Loucy (cell line): ENCODE data around the gene INCA1.
A peak's percentile ranks its signal among the peaks of the same experiment; 100 is the strongest.

Experiments
- EZH2phosphoT487 ChIP-seq: fragments of 200-600 bp; IDR thresholded peaks from 2 replicates; pipeline ENCODE4 v1.6.1; 2018; ENCODE audit warnings: antibody characterized with exemption, mild to moderate bottlenecking, moderate library complexity, borderline replicate concordance
- TF ChIP-seq, protein P1 (sequence below): fragments of 200-600 bp; sonication (generic); conservative IDR thresholded peaks from 2 replicates; pipeline ENCODE4 v1.5.1; 2014; ENCODE audit warnings: mild to moderate bottlenecking, antibody characterized with exemption, low read length

DNA sequence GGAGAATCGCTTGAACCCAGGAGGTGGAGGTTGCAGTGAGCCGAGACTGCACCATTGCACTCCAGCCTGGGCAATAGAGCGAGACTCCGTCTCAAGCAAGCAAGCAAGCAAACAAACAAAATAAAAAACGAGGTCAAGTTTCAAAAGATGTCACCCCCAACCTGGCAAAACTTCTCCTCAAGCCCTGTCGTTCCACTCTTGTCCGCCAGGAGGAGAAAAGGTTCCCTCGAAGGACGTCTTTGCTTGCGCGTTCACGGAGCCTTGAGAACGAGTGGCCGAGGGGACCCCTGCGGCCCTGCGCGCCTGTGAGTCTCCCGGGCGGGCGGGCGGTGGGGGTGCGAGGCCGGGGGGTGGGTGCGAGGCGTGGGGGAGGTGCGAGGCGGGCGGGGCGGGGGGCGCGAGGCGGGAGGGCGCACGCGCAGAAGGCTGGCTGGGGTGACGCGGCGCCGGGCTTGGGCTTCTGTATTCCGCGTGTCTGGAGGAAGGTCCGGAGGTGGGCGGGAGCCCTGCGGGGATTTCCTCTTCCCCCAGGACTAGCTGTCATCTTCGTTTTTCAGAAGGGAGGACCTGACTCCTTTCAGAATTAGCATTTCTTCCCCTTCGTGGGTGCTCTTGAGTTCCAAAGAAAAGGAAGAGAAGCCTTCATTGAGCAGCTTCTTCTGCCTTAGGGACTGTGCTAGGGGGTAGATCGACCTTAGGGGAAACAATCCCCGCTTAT lies 34.2 kb upstream of the INCA1 start:
- TF ChIP-seq, protein P1, sequence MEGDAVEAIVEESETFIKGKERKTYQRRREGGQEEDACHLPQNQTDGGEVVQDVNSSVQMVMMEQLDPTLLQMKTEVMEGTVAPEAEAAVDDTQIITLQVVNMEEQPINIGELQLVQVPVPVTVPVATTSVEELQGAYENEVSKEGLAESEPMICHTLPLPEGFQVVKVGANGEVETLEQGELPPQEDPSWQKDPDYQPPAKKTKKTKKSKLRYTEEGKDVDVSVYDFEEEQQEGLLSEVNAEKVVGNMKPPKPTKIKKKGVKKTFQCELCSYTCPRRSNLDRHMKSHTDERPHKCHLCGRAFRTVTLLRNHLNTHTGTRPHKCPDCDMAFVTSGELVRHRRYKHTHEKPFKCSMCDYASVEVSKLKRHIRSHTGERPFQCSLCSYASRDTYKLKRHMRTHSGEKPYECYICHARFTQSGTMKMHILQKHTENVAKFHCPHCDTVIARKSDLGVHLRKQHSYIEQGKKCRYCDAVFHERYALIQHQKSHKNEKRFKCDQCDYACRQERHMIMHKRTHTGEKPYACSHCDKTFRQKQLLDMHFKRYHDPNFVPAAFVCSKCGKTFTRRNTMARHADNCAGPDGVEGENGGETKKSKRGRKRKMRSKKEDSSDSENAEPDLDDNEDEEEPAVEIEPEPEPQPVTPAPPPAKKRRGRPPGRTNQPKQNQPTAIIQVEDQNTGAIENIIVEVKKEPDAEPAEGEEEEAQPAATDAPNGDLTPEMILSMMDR, result peak; percentile 66
- no peak for TF ChIP-seq EZH2phosphoT487
